Osteoblast (primary cell): ENCODE data around the gene TREH. TPM values are rescaled to one million over a fixed set of nuclear protein-coding genes. Genes with fewer than 3 reads are reported as not detected.
"Not testable (repeated sequence)": the region's sequence is repeated elsewhere in the genome, so short reads cannot be mapped to it uniquely, and the experiment has no call there.

Experiments used
- DNase-seq: peaks from one replicate; pipeline ENCODE4 v3.0.0; 2011; ENCODE audit warnings: low spot score, mixed read lengths; ENCODE audit not compliant: insufficient read length; ENCODE audit errors: missing footprints
- H2AFZ ChIP-seq: 2 replicates; pipeline ENCODE4 v1.6.0; 2011; ENCODE audit warnings: mild to moderate bottlenecking, low read length
- H3K27ac ChIP-seq: 2 replicates; pipeline ENCODE4 v1.5.1; 2011; ENCODE audit warnings: mild to moderate bottlenecking, low read depth, low read length, moderate library complexity
- H3K27me3 ChIP-seq: 2 replicates; pipeline ENCODE4 v1.6.0; 2012; ENCODE audit warnings: mild to moderate bottlenecking, control low read depth, inconsistent platforms, low read length, moderate library complexity; ENCODE audit not compliant: insufficient read depth
- H3K36me3 ChIP-seq: 2 replicates; pipeline ENCODE4 v1.5.1; 2011; ENCODE audit warnings: mild to moderate bottlenecking, low read length, control low read depth, moderate library complexity; ENCODE audit not compliant: insufficient read depth
- H3K4me1 ChIP-seq: 2 replicates; pipeline ENCODE4 v1.5.1; 2011; ENCODE audit warnings: mild to moderate bottlenecking, low read length, control low read depth, moderate library complexity; ENCODE audit not compliant: insufficient read depth
- H3K4me2 ChIP-seq: 2 replicates; pipeline ENCODE4 v1.6.0; 2011; ENCODE audit warnings: mild to moderate bottlenecking, low read length; ENCODE audit not compliant: insufficient read depth
- H3K4me3 ChIP-seq: fragments of 200-600 bp; sonication (generic); 3 replicates; pipeline ENCODE4 v1.5.1; 2012; ENCODE audit warnings: mild to moderate bottlenecking, low read length, inconsistent platforms; ENCODE audit not compliant: insufficient read depth
- H3K79me2 ChIP-seq: 2 replicates; pipeline ENCODE4 v1.6.0; 2012; ENCODE audit warnings: mild to moderate bottlenecking, low read length, control low read depth, inconsistent platforms; ENCODE audit not compliant: insufficient read depth
- H3K9me3 ChIP-seq: 2 replicates; pipeline ENCODE4 v1.5.1; 2011; ENCODE audit warnings: low read depth, low read length, control low read depth
- H4K20me1 ChIP-seq: 2 replicates; pipeline ENCODE4 v1.6.0; 2012; ENCODE audit warnings: mild to moderate bottlenecking, low read length, control low read depth; ENCODE audit not compliant: insufficient read depth
- total RNA-seq: library from RNA; depleted of rRNA; stranded (reverse); fragments of >200 nt; gene quantifications from 2 replicates; pipeline ENCODE4 v1.2.3, GENCODE V29; 2012
- TF ChIP-seq, protein P1 (sequence below): IDR thresholded peaks from 2 replicates; pipeline ENCODE4 v1.5.1; 2011; ENCODE audit warnings: mild to moderate bottlenecking, low read depth, low read length, moderate library complexity; ENCODE audit errors: extremely low read depth

The TREH gene
- total RNA-seq, 1 donor: not detected

DNA sequence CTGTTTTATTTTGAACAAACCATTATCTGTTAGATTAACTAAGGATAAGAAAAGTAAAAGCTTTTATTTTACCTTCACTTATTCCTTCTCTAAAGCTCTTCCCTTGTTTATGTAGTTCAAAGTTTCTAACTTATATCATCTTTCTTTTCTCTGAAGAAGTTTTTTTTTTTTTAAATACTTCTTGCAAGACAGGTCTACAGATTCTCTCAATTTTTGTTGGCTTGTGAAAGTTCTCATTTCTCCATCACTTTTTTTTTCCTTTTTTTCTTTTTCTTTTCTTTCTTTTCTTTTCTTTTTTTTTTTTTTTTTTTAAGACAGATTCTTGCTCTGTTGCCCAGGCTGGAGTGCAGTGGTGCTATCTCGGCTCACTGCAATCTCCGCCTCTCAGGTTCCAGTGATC is 4.7 kb upstream of the TREH start:
- TF ChIP-seq, protein P1, sequence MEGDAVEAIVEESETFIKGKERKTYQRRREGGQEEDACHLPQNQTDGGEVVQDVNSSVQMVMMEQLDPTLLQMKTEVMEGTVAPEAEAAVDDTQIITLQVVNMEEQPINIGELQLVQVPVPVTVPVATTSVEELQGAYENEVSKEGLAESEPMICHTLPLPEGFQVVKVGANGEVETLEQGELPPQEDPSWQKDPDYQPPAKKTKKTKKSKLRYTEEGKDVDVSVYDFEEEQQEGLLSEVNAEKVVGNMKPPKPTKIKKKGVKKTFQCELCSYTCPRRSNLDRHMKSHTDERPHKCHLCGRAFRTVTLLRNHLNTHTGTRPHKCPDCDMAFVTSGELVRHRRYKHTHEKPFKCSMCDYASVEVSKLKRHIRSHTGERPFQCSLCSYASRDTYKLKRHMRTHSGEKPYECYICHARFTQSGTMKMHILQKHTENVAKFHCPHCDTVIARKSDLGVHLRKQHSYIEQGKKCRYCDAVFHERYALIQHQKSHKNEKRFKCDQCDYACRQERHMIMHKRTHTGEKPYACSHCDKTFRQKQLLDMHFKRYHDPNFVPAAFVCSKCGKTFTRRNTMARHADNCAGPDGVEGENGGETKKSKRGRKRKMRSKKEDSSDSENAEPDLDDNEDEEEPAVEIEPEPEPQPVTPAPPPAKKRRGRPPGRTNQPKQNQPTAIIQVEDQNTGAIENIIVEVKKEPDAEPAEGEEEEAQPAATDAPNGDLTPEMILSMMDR: no peak
- Histone ChIP-seq H3K27ac (no peak overlapping the region), H3K27me3 (peaks cover 6% of the 10 kb centered on the region), H4K20me1 (no peaks in the 10 kb centered on the region), H3K36me3 (no peaks in the 10 kb centered on the region), H2AFZ (no peak overlapping the region), H3K4me3 (no peak overlapping the region), H3K4me1 (no peaks in the 10 kb centered on the region), H3K9me3 (no peaks in the 10 kb centered on the region), H3K79me2 (no peaks in the 10 kb centered on the region), H3K4me2 (no peak overlapping the region)
- no peak for DNase-seq

DNA sequence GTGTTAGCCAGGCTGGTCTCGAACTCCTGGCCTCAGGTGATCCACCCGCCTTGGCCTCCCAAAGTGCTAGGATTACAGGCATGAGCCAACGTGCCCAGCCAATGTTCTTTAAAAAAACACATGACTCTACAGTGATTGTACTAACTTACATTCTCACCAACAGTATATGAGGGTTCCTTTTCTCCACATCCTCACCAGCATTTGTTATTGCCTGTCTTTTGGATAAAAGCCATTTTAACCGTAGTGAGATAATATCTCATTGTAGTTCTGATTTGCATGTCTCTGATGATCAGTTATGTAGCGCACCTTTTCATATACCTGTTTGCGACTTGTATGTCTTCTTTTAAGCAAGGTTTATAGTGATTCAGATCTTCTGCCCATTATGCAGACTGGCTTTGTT is 3.5 kb upstream of the TREH start:
- H2AFZ ChIP-seq, H3K4me2 ChIP-seq, H4K20me1 ChIP-seq, DNase-seq, H3K4me3 ChIP-seq, H3K4me1 ChIP-seq, H3K79me2 ChIP-seq, H3K27me3 ChIP-seq, H3K27ac ChIP-seq, H3K36me3 ChIP-seq, H3K9me3 ChIP-seq: not testable (repeated sequence)

DNA sequence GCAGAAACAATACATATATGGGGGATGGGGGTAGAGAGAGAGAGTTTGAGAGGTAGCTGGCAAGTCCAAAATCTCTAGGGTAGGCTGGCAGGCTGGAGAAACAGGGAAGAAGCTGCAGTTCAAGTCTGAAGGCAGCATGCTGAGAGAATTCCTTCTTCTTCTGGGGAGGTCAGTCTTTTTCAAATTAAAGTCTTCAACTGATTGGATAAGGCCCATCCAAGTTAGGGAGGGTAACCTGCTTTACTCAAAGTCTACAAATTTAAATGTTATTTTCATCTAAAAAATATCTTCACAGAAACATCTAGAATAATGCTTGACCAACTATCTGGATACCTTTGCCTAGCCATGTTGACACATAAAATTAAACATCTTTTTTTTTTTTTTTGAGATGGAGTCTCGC is 2.9 kb upstream of the TREH start:
- TF ChIP-seq, protein P1: no peak
- DNase-seq: no peak
- Histone ChIP-seq H4K20me1 (no peaks in the 10 kb centered on the region), H3K4me1 (no peaks in the 10 kb centered on the region), H3K4me2 (no peak overlapping the region), H3K27me3 (peaks cover 6% of the 10 kb centered on the region), H2AFZ (no peak overlapping the region), H3K9me3 (no peaks in the 10 kb centered on the region), H3K27ac (no peak overlapping the region), H3K4me3 (no peak overlapping the region), H3K79me2 (no peaks in the 10 kb centered on the region), H3K36me3 (no peaks in the 10 kb centered on the region)

DNA sequence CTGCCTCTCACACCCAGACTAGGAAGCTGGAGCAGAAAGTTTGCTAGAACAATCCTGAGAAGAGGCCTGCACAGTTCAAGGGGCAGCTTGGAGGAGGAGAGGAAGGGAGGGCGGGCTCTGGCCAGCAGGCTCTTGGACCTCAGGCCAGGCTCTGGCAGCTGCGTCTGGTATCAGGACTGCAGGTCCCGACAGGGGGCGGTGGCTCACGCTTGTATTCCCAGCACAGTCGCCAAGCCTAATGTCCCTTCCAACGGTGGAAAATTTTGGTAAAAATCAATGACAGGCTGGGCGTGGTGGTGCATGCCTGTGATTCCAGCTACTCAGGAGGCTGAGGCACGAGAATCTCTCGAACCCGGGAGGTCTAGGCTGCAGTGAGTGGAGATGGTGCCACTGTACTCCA is 542 bp downstream of the TREH start:
- not testable (repeated sequence) for H4K20me1 ChIP-seq, H3K9me3 ChIP-seq, H2AFZ ChIP-seq, H3K27me3 ChIP-seq, DNase-seq, H3K4me1 ChIP-seq, H3K4me2 ChIP-seq, H3K79me2 ChIP-seq, H3K36me3 ChIP-seq, H3K27ac ChIP-seq, H3K4me3 ChIP-seq
- TF ChIP-seq, protein P1: peak; percentile 33

DNA sequence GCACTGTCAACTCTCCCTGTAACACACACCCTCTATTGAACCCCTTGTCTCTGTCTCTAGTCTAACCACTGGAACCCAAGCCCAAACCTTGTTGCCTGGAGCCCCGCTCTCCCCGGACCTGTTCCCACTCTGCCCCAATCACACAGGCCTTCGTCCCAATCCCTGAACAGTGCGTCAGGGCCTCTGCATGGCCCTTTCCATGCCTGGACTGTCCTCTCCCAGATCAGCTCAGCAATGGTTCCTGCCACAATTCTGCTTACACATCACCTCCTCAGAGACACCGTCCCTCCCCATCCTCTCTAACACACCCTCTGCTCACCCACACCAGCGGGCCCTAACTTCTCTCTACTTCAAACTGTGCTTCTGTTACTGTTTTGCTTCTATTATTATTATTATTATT is 1.5 kb downstream of the TREH start:
- DNase-seq: no peak
- no peak overlapping the region for H3K27ac ChIP-seq
- H3K27me3 ChIP-seq: peaks cover 9% of the 10 kb centered on the region
- H3K4me3 ChIP-seq: no peak overlapping the region
- no peaks in the 10 kb centered on the region for H3K79me2 ChIP-seq
- H2AFZ ChIP-seq: no peak overlapping the region
- no peaks in the 10 kb centered on the region for H4K20me1 ChIP-seq
- H3K36me3 ChIP-seq: no peaks in the 10 kb centered on the region
- TF ChIP-seq, protein P1: no peak
- no peaks in the 10 kb centered on the region for H3K9me3 ChIP-seq
- no peaks in the 10 kb centered on the region for H3K4me1 ChIP-seq
- H3K4me2 ChIP-seq: no peak overlapping the region
